Upper lobe of right lung (tissue), 1 donor: ENCODE results near the gene FOXP1. TPM values are rescaled to one million over a fixed set of nuclear protein-coding genes. Genes with fewer than 3 reads are reported as not detected.
A peak's percentile ranks its signal among the peaks of the same experiment; 100 is the strongest.

Source experiments
- ATAC-seq: fragments of 200-7000 bp; cut with Tn5 transposase; one replicate; pipeline ENCODE4 v1.9.1; 2020; ENCODE audit warnings: mild to moderate bottlenecking, moderate library complexity
- DNase-seq: peaks from one replicate; pipeline ENCODE4 v3.0.0-alpha.2; 2020
- H3K27ac ChIP-seq: fragments of 200-600 bp; one replicate; pipeline ENCODE4 v1.8.0; 2022
- H3K27me3 ChIP-seq: fragments of 200-600 bp; one replicate; pipeline ENCODE4 v1.8.0; 2022; ENCODE audit warnings: mild to moderate bottlenecking
- H3K36me3 ChIP-seq: fragments of 200-600 bp; one replicate; pipeline ENCODE4 v1.8.0; 2022
- H3K4me1 ChIP-seq: fragments of 200-600 bp; one replicate; pipeline ENCODE4 v1.8.0; 2022
- H3K4me3 ChIP-seq: fragments of 200-600 bp; one replicate; pipeline ENCODE4 v1.8.0; 2022; ENCODE audit warnings: mild to moderate bottlenecking
- H3K9me3 ChIP-seq: fragments of 200-600 bp; one replicate; pipeline ENCODE4 v1.8.0; 2022
- CTCF ChIP-seq: fragments of 200-600 bp; IDR thresholded peaks from one replicate; pipeline ENCODE4 v1.8.0; 2022; ENCODE audit warnings: antibody characterized with exemption
- intact Hi-C: fragments of 100-400 bp; cut with DNase I; formaldehyde crosslinking; loops from one replicate; pipeline ENCODE4 v1.11.0; 2022
- total RNA-seq: library from RNA; stranded (reverse); fragmentation: NEBNext Ultra II Directional; extraction: Animal tissue kit (Norgen Biotek cat#: 25700); gene quantifications from one replicate; pipeline ENCODE4 v1.2.1, GENCODE V29; 2021
- donor health status: DM: no; HTN: yes; CAD: no; lungs with severe emphysema.

The FOXP1 gene
- total RNA-seq, 1 donor from 2014 or later, result 140 TPM

- TF ChIP-seq CTCF, result no peak
- H3K27ac ChIP-seq, result no peak overlapping the region
- no peak for DNase-seq
Observed at GRCh38 chr3:70951316-70951715, 632.2 kb downstream of the FOXP1 start.

GRCh38 chr3:70947579-70947978, 635.9 kb downstream of the FOXP1 start:
- no peak overlapping the region for H3K27ac ChIP-seq
- H3K4me1 ChIP-seq, result no peaks in the 10 kb centered on the region
- no peak overlapping the region for H3K4me3 ChIP-seq
- H3K27me3 ChIP-seq, result no peaks in the 10 kb centered on the region
- H3K36me3 ChIP-seq, result no peaks in the 10 kb centered on the region
- TF ChIP-seq CTCF, result no peak
- intact Hi-C loops, result no loop called here
- ATAC-seq (peak; percentile 31), DNase-seq (no peak)
- no peaks in the 10 kb centered on the region for H3K9me3 ChIP-seq

More at GRCh38 chr3:70951316-70951715, 632.2 kb downstream of the FOXP1 start:
- no peak overlapping the region for H3K4me3 ChIP-seq
- no peaks in the 10 kb centered on the region for H3K9me3 ChIP-seq
- H3K36me3 ChIP-seq, result peaks cover 2% of the 10 kb centered on the region
- H3K27me3 ChIP-seq, result no peaks in the 10 kb centered on the region
- ATAC-seq, result no peak
- intact Hi-C loops, result no loop called here
- no peaks in the 10 kb centered on the region for H3K4me1 ChIP-seq

- TF ChIP-seq CTCF, result no peak
- Histone ChIP-seq H3K4me3 (no peak overlapping the region), H3K36me3 (no peaks in the 10 kb centered on the region), H3K9me3 (no peaks in the 10 kb centered on the region), H3K27me3 (no peaks in the 10 kb centered on the region), H3K4me1 (no peaks in the 10 kb centered on the region), H3K27ac (no peak overlapping the region)
- DNase-seq (no peak), ATAC-seq (no peak)
- intact Hi-C loops, result no loop called here
Observed at GRCh38 chr3:70943886-70944285, 639.6 kb downstream of the FOXP1 start.

GRCh38 chr3:70933105-70933810, 650.3 kb downstream of the FOXP1 start:
- Histone ChIP-seq H3K9me3 (no peaks in the 10 kb centered on the region), H3K36me3 (no peaks in the 10 kb centered on the region), H3K27me3 (no peaks in the 10 kb centered on the region), H3K4me1 (no peaks in the 10 kb centered on the region), H3K4me3 (no peak overlapping the region), H3K27ac (no peak overlapping the region)
- intact Hi-C loops, result no loop called here
- DNase-seq, result no peak
- no peak for ATAC-seq
- TF ChIP-seq CTCF, result no peak

GRCh38 chr3:70930066-70930465, 653.5 kb downstream of the FOXP1 start:
- Histone ChIP-seq H3K9me3 (no peaks in the 10 kb centered on the region), H3K4me1 (no peaks in the 10 kb centered on the region), H3K27ac (no peak overlapping the region), H3K36me3 (no peaks in the 10 kb centered on the region), H3K27me3 (no peaks in the 10 kb centered on the region), H3K4me3 (no peak overlapping the region)
- DNase-seq (no peak), ATAC-seq (no peak)
- intact Hi-C loops, result no loop called here
- no peak for TF ChIP-seq CTCF

- intact Hi-C loops, result no loop called here
- Histone ChIP-seq H3K4me3 (no peak overlapping the region), H3K4me1 (no peaks in the 10 kb centered on the region), H3K27ac (no peak overlapping the region), H3K36me3 (no peaks in the 10 kb centered on the region), H3K9me3 (no peaks in the 10 kb centered on the region), H3K27me3 (no peaks in the 10 kb centered on the region)
- no peak for ATAC-seq
- TF ChIP-seq CTCF, result no peak
- no peak for DNase-seq
Observed at GRCh38 chr3:70927239-70927638, 656.3 kb downstream of the FOXP1 start.
